SKM-1 treated with dmso at 0.1 percent for 144 hours (cell line): ENCODE measurements around the gene C2CD3.
"Not testable (repeated sequence)": the region's sequence is repeated elsewhere in the genome, so short reads cannot be mapped to it uniquely, and the experiment has no call there.

Experiments
- DNase-seq: peaks from one replicate; lab custom pipeline; 2025; ENCODE audit not compliant: unreplicated experiment; lab: John Stamatoyannopoulos, UW

The C2CD3 gene

DNA sequence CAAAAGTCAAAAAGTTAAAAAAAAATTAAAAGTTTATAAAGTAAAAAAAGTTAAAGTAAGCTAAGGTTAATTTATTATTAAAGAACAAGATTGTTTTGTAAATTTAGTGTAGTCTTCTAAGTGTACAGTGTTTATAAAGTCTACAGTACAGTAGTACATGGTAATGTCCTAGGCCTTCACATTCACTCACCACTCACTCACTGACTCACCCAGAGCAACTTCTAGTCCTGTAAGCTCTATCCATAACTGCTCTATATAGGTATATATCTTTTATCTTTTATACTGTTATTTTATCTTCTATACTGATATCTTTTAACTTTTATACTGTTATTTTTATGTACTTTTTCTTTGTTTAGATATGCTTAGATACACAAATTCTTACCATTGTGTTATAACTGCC lies 11.2 kb downstream of the C2CD3 start:
- DNase-seq: no peak

DNA sequence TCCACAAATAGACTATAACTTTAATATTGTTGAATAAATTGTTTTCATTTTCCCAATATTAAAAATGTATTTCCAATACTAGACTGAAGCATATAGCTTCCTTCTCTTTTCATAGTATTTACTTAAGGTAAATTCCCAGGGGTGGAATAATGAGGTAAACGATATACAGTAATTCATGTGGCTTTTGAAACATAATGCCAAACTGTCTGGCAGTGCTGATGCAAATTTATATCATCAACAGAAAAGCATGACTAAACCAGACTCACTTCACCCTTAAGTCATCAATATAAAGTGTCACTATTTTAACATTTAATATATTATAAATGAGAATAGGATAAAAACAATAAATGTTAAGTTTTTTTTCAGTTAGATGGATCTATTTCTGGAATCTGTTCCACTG lies 13.6 kb downstream of the C2CD3 start:
- DNase-seq: no peak

DNA sequence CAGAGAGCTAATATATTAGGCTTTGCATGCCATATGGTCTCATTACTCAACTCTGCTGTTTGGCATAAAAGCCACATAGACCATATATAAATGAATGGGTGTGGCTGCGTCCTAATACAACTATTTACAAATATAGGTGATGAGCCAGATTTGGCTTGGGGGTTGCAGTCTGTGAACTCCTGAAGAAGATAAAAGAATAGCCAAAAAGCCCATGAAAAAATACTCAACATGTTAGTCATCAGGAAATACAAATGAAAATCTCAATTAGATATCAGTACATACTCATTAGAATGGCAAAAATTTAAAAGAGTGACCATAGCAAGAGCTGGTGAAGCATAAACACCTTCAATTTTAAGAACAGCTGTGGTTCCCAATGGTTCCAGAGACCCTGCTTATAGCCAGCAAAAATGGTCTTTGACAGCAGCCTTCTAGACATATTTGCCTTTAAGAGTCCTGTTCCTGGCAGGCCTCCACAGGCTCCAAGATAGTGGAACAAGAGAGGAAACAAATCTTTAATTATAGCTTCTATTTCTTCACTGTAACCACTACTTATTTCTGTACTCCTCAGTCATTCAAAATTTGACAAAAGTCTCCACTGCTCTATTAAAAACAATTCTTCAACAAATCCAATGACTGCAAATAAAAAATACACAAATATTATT lies 16.1 kb downstream of the C2CD3 start:
- no peak for DNase-seq

DNA sequence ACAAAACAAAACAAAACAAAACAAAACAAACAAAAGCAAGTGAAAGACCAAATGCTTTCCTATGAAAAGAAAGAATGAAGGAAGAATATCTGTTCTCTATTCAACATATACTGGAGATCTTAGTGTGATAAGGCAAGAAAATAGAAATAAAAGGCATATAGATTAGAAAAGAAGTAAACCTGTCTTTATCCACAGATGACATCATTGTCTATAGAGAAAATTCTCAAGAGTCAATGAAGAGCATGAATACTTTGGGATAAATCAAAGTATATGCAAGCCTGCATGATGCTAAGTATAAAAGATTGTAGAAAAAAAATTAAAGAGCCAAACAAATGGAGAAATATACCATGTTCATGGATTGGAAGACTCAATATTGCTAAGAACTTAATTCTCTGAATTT lies 17.6 kb downstream of the C2CD3 start:
- no peak for DNase-seq

DNA sequence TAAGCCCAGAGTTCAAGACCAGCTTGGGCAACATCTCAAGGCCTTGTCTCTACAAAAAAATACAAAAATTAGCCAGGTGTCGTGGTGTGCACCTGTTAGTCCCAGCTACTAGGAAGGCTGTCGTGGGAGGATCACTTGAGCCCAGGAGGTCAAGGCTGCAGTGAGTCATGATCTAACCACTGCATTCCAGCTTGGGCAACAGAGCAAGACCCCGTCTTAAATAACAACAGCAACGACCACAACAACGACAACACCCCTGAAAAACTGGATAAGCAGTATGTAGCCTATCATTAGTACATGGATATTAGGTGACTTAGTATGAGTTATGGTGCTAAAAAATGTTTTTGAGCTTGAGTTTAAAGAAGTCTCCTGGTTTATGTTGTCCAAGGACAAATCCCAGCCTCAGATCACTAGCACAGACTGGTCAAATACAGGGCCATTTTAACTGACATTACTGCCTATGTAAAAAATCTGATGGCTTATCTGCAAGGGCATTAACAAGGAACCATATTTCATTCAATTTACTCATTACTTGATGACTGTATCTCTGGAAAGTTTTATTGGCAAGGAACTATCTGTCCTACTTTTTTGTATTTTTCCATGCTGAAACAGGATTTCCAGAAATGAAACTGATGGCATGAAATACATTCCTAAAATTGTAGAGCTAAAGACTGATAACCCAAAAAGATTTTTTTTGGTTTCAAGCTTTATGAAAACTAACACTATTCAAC lies 23.4 kb downstream of the C2CD3 start:
- no peak for DNase-seq

DNA sequence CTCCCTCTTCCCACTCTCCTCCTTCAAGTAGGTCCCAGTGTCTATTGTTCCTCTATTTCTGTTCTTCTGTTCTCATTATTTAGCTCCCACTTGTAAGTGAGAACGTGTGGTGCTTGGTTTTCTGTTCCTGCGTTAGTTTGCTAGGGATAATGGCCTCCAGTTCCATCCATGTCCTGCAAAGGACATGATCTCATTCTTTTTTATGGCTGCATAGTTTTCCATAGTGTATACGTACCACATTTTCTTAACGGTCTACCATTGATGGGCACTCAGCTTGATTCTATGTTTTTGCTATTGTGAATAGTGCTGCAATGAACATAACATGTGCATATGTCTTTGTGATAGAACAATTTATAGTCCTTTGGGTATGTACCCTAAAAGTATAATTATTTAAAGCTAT lies 26.2 kb downstream of the C2CD3 start:
- no peak for DNase-seq

DNA sequence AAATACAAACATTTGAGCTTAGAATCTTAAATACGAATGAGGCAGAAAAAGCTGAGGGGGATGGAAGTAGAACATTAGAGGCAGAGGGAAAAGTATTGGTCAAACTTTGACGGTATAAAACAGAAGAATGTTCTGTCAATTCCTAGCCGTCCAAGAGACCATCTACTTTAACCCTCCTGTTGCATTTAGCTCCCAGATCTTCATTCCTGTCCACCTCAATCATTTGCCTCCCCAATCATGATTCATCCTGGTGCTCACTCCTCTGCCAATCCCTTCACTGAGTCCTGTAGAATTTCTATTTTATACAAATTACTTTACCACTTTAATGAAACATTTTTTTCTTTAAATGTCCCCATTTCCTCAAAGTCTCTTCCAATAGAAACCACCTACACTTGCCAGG lies 28.2 kb downstream of the C2CD3 start:
- DNase-seq: no peak

DNA sequence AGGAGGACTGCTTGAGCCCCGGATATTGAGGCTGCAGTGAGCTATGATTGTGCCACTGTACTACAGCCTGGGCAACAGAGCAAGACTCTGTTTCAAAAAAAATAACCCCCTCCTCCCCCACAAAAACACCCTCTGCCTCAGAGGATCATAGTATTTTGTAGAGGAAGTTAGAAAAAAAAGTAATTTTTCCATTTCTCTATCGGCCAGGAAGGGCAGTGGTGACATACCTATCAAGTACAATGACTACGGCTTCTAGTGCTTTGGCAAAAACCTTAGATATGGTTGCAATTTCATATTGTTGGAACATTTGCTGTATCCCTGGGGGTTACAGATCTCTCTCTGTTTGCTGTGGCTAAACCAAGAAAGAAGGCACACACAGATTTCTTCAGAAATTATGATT lies 28.9 kb downstream of the C2CD3 start:
- DNase-seq: no peak

DNA sequence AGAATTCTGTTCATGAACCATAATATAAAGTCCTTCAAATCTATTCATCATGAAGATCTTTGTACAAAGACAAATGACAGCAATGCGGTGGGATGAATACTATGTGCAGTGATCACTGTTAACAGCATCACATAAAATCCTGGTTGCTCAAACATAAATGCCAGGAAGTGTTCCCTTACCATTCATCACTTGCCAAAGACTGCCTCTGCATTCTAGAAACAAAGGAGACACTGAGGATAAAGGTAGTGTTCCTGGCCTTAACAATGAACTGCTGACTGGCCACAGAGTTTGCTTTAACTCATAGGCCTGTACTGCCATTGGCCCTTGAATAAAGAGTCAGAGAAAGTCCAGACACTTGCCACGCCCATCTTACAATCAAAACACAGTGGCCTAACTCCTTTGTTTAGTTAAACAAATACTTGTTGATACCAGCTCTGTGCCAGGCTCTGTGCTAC lies 29.5 kb downstream of the C2CD3 start:
- no peak for DNase-seq

DNA sequence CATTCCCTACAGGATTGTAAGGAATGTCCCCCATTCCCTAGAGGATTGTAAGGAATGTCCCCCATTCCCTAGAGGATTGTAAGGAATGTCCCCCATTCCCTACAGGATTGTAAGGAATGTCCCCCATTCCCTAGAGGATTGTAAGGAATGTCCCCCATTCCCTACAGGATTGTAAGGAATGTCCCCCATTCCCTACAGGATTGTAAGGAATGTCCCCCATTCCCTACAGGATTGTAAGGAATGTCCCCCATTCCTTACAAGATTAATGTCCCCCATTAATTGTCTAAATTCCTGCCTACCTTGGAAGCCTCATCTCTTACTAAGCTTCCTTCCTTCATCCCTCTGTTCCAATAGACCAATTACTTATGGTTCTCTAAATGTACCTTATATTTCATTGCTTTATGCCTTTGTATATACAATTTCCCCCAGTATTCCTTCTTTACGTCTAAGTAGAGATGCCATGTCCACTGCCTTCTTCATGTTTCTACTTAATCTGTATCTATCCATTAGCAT lies 30.8 kb downstream of the C2CD3 start:
- not testable (repeated sequence) for DNase-seq

DNA sequence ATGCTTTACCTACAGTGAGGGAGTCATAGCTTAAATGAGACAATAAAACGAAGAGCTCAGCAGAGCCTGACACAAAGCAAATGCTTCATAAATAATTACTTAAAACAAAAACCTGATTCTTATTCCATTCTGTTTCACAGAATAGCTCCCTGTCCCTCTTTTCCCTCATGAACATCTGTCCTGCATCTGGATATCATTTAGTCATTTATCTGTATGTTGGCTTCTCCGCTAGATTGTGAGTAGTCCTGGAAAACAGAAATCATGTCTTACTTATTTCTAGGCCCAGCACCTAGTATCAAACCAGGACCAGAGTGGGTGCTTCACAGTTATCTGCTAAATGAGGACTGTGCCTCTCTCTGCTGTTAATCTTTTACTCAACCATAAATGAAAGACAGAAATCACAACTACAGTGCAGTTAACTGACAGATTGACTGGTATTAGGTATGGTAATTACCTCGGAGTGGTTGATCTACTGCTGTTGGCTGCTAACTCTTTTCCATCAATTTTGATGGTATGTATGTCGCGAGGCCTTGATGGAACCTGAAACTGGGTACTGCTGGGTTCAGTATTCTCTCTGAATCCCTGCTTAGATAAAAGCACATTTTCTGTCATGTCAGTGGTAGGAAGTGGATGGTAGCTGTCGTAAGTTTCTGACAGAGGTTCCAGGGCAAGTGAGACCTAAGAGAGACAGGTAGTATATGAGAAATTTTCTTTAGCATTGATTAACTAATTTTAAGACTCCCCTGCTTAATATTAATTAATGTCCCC lies 31.5 kb downstream of the C2CD3 start:
- DNase-seq: no peak

DNA sequence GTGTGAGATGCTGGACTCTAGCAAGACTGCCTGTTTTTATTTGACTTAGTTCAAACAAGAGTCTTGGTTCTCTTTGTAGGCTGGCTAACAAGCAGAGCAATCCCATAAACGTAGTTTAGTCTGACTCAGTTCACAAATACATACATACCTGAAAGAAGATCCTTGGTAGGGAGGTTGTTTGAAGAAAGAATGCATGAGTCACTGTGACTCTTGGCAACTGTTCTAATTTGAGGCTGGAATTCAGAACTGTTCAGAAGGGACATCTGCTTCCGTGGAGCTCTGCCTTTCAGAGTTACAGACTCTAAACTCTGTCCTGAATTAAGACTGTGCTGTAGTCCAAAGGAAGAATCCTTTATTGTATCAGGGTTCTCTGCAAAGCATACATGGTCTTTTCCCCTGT lies 32.2 kb downstream of the C2CD3 start:
- no peak for DNase-seq

DNA sequence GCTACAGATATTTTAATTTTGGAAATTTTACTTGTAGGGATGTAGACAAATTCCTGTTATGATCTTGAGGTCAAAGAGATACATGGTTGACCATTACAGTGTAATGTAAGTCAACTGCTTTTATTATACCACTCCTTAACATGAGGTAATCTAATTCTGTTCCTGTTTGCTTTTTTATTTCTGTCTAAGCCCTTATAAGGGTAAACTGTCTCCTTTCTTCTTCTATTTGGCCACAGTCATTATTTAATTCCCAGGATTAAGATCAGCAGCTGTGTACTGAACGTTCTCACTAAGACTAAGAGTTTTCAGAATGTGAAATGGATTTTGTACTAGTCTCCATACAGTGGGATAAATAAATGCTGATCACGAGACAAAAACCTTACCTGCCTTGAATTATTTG lies 32.8 kb downstream of the C2CD3 start:
- DNase-seq: no peak

DNA sequence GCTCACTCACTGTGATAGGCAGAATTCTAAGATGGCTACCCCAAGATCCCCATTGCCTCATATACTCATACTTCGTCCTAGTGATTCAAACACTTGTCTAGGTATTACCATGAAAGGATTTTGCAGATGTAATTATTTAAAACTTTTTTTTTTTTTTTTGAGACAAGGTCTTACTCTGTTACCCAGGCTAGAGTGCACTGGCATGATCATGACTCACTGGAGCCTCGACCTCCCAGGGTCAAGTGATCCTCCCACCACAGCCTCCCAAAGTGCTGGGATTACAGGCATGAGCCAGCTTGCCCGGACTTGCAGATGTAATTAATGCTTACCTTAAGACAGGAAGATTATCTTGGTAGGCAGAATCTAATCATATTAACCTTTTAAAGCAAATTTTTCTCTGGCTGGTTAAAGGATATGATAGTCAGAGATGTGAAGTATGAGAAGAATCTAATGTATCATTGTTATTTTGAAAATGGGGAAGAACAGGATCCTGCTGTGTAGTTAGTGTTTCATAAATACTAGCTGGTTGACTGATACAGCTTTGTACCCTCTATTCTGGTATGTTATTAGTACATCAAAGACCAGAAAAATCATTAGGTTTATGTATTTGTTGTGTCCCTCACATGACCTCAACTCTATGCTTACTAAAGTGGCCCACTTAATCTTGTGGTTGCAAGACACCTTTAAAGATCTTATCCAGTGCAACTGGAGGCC lies 35.5 kb downstream of the C2CD3 start:
- no peak for DNase-seq

DNA sequence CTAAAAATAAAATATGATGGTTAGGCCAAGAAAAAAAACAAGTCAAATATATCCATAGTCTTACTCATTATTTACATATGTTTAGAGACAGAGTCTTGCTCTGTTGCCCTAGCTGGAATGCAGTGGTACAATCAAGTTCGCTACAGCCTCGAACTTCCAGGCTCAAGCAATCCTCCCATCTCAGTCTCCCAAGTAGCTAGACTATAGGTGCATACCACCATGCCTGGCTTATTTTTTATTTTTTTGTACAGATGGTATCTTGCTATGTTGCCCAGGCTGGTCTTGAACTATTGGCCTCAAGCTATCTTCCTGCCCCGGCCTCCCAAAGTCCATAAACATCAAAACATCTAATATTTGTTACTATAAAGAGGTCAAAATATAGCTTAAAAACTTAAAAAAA lies 36.1 kb downstream of the C2CD3 start:
- DNase-seq: no peak

DNA sequence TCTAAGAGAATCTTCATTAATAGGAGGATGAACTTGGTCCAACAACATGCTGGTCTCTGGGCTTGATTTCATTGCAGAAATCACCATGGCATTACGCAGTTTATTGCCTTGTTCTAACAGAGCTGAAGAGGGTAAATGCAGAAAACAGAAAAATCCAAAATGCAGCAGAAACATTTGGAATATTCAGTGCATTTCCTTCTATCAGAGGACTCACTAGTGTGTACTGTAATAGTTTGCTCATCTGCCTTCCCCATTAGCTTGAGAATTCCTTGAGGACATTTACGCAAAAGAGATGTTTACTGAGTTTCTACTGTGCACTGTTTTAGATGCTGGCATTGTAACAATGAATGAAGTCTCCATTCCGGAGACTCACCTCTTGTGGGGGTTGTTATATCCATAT lies 37.4 kb downstream of the C2CD3 start:
- no peak for DNase-seq

DNA sequence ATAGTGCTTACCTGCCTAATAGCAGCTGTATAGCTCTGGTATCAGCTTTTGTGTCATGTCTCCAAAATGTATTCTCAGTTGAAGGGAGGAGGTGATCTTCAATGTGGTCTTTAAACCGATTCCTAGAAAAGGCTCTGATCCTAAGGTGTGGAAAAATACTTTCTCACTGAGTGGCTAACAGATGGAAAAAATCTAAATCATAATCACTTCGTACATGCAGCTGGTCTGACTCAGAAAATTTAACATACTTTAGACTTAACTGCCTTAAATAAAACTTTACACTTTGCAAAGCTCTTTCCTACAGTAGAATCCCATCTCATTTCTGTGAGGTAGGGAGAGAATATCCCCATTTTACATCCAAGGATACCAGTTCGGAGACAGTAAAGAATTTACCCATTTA lies 38.0 kb downstream of the C2CD3 start:
- DNase-seq: no peak

DNA sequence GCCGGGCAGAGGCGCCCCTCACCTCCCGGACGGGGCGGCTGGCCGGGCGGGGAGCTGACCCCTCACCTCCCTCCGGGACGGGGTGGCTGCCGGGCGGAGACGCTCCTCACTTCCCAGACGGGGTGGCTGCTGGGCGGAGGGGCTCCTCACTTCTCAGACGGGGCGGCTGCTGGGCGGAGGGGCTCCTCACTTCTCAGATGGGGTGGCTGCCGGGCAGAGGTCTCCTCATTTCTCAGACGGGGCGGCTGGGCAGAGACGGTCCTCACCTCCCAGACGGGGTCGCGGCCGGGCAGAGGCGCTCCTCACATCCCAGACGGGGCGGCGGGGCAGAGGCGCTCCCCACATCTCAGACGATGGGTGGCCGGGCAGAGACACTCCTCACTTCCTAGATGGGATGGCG lies 41.7 kb downstream of the C2CD3 start:
- DNase-seq: not testable (repeated sequence)

DNA sequence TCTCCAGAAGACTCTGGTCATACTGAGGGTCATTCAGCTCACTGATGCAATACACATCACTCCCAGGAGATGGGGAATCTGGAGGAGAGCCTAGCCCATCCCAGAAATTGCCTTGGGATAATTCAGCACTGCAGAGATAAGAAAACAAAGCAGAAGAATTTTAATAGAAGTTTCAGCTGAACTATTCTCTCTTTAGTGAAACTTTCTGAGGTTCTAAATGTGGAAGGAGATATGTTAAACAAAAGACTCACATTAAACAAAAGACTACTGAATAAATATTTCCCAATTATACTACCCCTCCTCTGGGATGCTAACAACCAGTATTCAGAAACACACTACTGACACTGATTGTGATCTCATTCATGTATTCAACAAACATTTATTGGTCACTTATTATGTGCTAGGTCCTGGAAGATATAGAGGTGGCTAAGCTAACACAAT lies 47.8 kb downstream of the C2CD3 start:
- no peak for DNase-seq

DNA sequence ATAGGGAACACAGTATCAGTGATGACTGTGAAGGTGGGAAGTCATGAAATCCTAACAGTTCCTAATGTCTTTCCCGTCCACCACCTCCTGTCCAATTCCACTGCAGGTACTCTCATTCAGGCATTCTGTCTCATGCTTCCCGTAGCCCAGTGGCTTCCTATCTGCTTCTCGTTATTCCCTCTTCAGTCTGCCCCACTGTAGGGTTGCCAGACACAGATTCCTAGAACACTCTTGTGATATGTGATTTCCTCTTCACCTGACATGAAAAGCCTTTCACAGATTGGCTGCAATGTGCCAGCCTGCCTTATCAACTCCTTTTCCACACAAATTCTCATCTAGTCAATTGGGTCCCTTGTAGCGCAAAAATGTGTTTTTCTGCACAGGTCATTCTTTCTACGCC lies 49.0 kb downstream of the C2CD3 start:
- DNase-seq: no peak
